Liver (tissue), 3 donors: Measurements from ENCODE around the gene CD180.

Experiments
- CTCF ChIP-seq: fragments of 150-350 bp; IDR thresholded peaks from 2 replicates; pipeline ENCODE4 v1.5.1; 2017; ENCODE audit warnings: improper control_type of control experiment, low read depth, low read length; ENCODE audit not compliant: missing input control
- MAX ChIP-seq: IDR thresholded peaks from 2 replicates; pipeline ENCODE4 v1.6.1; 2016; ENCODE audit warnings: antibody characterized with exemption
- TAF1 ChIP-seq: conservative IDR thresholded peaks from 2 replicates; pipeline ENCODE4 v1.6.1; 2016; ENCODE audit warnings: antibody characterized with exemption, mild to moderate bottlenecking
- donor health status: healthy.
- donor health status: healthy.

GRCh38 chr5:67168069-67168468 is 28.5 kb downstream of the CD180 start:
- TF ChIP-seq CTCF, result no peak
- TF ChIP-seq TAF1, result no peak
- no peak for TF ChIP-seq MAX
